Measurements from ENCODE around the gene ATP9A. TPM values are rescaled to one million over a fixed set of nuclear protein-coding genes. Genes with fewer than 3 reads are reported as not detected.
A peak's percentile ranks its signal among the peaks of the same experiment; 100 is the strongest.

Gene ATP9A
- total and polyA plus RNA-seq, 2 of the 8 experiments (the other 6 are each of a cell fraction or from before 2014, with no cell fraction given) = 5.0 to 6.4 TPM

GRCh38 chr20:51596668-51597388, 171.4 kb downstream of the ATP9A start:
- H3K79me1 ChIP-seq (ENCODE audit: low read depth, low read length) = no peaks in the 10 kb centered on the region
- no peak overlapping the region for H3K18ac ChIP-seq (ENCODE audit: extremely low read depth, low read length)
- H3K23ac ChIP-seq (ENCODE audit: insufficient read length) = no peak overlapping the region
- no peak overlapping the region for H3K56ac ChIP-seq (replicated peaks; ENCODE audit: insufficient read length, low read depth, low read length)
- H3K4me3 ChIP-seq (ENCODE audit: extremely low read depth in 1 of 4, insufficient read depth in 2 of 4, low read depth in 3 of 4, low read length in 4 of 4) = no peak overlapping the region
- H2BK5ac ChIP-seq (ENCODE audit: low read depth, low read length) = no peak overlapping the region
- H2AK5ac ChIP-seq (ENCODE audit: low read depth, low read length) = no peak overlapping the region
- peaks cover 0 to 8% (median 2%) of the 10 kb centered on the region in 4 experiments; a peak in 5 of 7 replicates for H3K4me1 ChIP-seq (replicated peaks in 1 of 4; ENCODE audit: control insufficient read depth in 3 of 4, insufficient read depth in 4 of 4, low read length in 3 of 4)
- no peaks in the 10 kb centered on the region for H4K20me1 ChIP-seq (replicated peaks in 1 of 2; ENCODE audit: control insufficient read depth in 1 of 2, insufficient read depth in 2 of 2, low read length in 2 of 2)
- no peak overlapping the region for H4K8ac ChIP-seq (ENCODE audit: extremely low read depth, insufficient read depth, low read length)
- WGBS, 2 experiments (ENCODE audit: extremely low coverage in 1 of 2, insufficient coverage in 1 of 2, insufficient read length in 1 of 2, insufficient replicate concordance in 2 of 2, low coverage in 1 of 2, low lambda C conversion rate in 2 of 2, missing lambda C conversion rate in 1 of 2) = 77% methylated on average over 14 of the region's 14 CpGs; no CpG with 5 or more reads in 1 of the 2 experiments
- no peak overlapping the region for H3K14ac ChIP-seq (ENCODE audit: insufficient read length)
- no peak overlapping the region for H4K5ac ChIP-seq (ENCODE audit: insufficient read length, low read depth, low read length)
- H3K9ac ChIP-seq (replicated peaks in 1 of 4; ENCODE audit: extremely low read depth in 1 of 4, low read depth in 3 of 4, low read length in 3 of 4) = no peak overlapping the region
- H3K23me2 ChIP-seq (ENCODE audit: low read depth, low read length) = no peaks in the 10 kb centered on the region
- TF ChIP-seq JUND (IDR thresholded peaks at IDR 0.05; ENCODE audit: low read length) (no peak), CTBP2 (IDR thresholded peaks at IDR 0.05; ENCODE audit: borderline replicate concordance, insufficient read depth, insufficient read length, low read length) (no peak), CTCF (IDR thresholded peaks at IDR 0.05; ENCODE audit: control extremely low read depth in 1 of 3, insufficient read depth in 1 of 3, low read depth in 1 of 3, low read length in 3 of 3) (peak in 1 of 3 experiments; percentile 1; a peak in 1 of 4 replicates)
- H3K79me2 ChIP-seq (ENCODE audit: control insufficient read depth in 1 of 2, insufficient read depth in 2 of 2, low read length in 2 of 2) = no peaks in the 10 kb centered on the region
- no peaks in the 10 kb centered on the region for H3K9me3 ChIP-seq (ENCODE audit: insufficient read depth in 2 of 2, low read depth in 1 of 2, low read length in 1 of 2)
- H3K27me3 ChIP-seq (replicated peaks in 1 of 4; ENCODE audit: control insufficient read depth in 3 of 4, extremely low read depth in 1 of 4, insufficient read depth in 3 of 4, low read length in 3 of 4) = no peaks in the 10 kb centered on the region
- no peak overlapping the region for H2BK120ac ChIP-seq (replicated peaks; ENCODE audit: low read depth, low read length)
- FAIRE-seq = no peak
- ChIA-PET CTCF (ENCODE audit: partially characterized antibody) (interaction anchor here (0.6 to 4.5 kb wide), 29 partner anchors 8 to 615 kb away, joined by 3 to 34 read pairs (median 5); no protein-coding TSS in a partner anchor), POLR2A (ENCODE audit: partially characterized antibody) (interaction anchor here (0.7 to 1.5 kb wide), 2 partner anchors 13 to 604 kb away, joined by 3 to 4 read pairs; no protein-coding TSS in a partner anchor)
- H2BK20ac ChIP-seq (ENCODE audit: low read length) = no peak overlapping the region
- no peak for DNase-seq (ENCODE audit: low read depth in 1 of 2, low spot score in 2 of 2)
- no peak overlapping the region for H4K91ac ChIP-seq (replicated peaks; ENCODE audit: insufficient read length, low read length)
- H3K4me2 ChIP-seq (ENCODE audit: insufficient read depth in 1 of 2, low read depth in 2 of 2, low read length in 2 of 2) = no peak overlapping the region
- no peaks in the 10 kb centered on the region for H3K36me3 ChIP-seq (ENCODE audit: control insufficient read depth in 2 of 4, insufficient read depth in 4 of 4, low read length in 3 of 4)
- H3K4ac ChIP-seq (replicated peaks; ENCODE audit: insufficient read length, low read depth, low read length) = no peak overlapping the region
- no peak overlapping the region for H3K27ac ChIP-seq (ENCODE audit: low read depth, low read length)
- no peak overlapping the region for H2AFZ ChIP-seq (ENCODE audit: low read length)
- H2BK12ac ChIP-seq (ENCODE audit: low read depth, low read length) = no peak overlapping the region
- H2BK15ac ChIP-seq (ENCODE audit: low read length) = no peak overlapping the region

All from H1 (cell line).